GM20000 (cell line): ENCODE measurements around the gene PDCD5.

ENCODE experiments used
- DNase-seq: peaks from one replicate; pipeline ENCODE4 v3.0.0; 2012; ENCODE audit warnings: low spot score
- TF ChIP-seq, protein P1 (sequence below): IDR thresholded peaks from 2 replicates; pipeline ENCODE4 v1.5.1; 2012; ENCODE audit warnings: mild to moderate bottlenecking, control low read depth; ENCODE audit errors: extremely low read depth, missing control alignments

The PDCD5 gene

GRCh38 chr19:32594021-32594420 is 13.0 kb downstream of the PDCD5 start:
- TF ChIP-seq, protein P1, sequence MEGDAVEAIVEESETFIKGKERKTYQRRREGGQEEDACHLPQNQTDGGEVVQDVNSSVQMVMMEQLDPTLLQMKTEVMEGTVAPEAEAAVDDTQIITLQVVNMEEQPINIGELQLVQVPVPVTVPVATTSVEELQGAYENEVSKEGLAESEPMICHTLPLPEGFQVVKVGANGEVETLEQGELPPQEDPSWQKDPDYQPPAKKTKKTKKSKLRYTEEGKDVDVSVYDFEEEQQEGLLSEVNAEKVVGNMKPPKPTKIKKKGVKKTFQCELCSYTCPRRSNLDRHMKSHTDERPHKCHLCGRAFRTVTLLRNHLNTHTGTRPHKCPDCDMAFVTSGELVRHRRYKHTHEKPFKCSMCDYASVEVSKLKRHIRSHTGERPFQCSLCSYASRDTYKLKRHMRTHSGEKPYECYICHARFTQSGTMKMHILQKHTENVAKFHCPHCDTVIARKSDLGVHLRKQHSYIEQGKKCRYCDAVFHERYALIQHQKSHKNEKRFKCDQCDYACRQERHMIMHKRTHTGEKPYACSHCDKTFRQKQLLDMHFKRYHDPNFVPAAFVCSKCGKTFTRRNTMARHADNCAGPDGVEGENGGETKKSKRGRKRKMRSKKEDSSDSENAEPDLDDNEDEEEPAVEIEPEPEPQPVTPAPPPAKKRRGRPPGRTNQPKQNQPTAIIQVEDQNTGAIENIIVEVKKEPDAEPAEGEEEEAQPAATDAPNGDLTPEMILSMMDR, result no peak
- DNase-seq, result no peak

- DNase-seq, result no peak
- TF ChIP-seq, protein P1, result no peak
These were observed 14.5 kb downstream of the PDCD5 start for GRCh38 chr19:32595491-32595890.

DNA sequence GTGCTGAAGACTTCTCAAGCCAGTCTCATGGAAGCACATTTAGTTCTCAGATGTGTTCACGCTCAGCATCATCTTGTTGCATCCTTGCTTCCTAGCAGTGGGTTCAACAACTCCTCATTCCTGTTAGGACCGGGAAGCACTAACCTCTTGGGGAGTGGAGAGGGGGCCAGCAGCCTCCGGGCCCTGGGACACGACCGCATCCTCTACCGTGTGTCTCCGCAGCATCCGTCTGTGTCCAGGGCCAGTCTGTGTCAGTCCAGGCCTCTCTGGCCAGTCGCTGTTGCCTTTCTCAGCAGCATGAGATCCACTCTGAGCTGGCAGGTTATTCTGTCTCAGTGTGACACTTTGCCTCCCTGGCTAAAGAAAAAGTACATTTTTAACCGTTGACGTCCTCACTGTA is 17.0 kb downstream of the PDCD5 start:
- DNase-seq, result no peak
- TF ChIP-seq, protein P1, result no peak

DNA sequence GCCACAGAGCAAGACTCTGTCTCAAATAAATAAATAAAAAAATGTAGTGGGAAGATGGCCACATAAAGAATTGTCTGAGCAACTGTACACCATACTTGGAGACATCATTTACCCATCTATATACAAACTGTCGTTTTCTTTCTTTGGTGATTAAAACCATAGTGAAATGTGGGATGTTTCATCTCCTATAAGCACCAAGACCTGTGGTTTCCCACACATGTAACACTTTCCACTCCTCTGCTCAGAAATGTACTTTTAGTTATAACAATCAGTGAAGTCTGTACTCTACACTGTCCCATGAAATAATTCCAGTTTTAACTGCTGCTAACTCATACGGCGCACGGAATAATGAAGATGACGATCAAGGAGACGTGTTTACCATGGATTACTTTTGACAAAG is 18.3 kb downstream of the PDCD5 start:
- TF ChIP-seq, protein P1, result no peak
- no peak for DNase-seq

GRCh38 chr19:32599736-32600157 is 18.8 kb downstream of the PDCD5 start:
- TF ChIP-seq, protein P1, result peak; percentile 70
- peak; percentile 73 for DNase-seq

DNA sequence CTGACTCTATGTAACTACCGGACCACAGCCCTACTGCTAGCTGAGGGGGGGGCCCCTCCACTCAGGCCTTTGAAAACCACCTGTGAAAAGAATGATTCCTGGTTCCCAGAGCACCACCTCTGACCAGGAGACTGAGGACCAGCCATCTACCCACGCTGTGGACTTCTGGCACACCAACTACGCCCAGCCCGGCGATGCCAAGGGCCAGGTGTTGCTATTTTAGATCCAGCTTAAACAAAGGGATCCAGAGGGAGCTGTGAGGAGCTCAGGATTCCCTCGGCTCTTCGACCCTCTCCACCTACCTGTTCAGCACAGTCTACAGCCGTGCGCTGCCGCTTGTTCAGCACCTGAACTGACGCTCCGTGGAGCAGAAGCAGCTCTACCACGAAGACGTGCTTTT is 23.0 kb downstream of the PDCD5 start:
- TF ChIP-seq, protein P1, result no peak
- DNase-seq, result no peak

GRCh38 chr19:32605544-32605943 is 24.6 kb downstream of the PDCD5 start:
- DNase-seq, result no peak

More at GRCh38 chr19:32605544-32605943, 24.6 kb downstream of the PDCD5 start:
- TF ChIP-seq, protein P1, result no peak
